IPS-18c (cell line): Measurements from ENCODE around the gene BMP10.
"Not testable (repeated sequence)": the region's sequence is repeated elsewhere in the genome, so short reads cannot be mapped to it uniquely, and the experiment has no call there.

ENCODE experiments used
- H3K4me3 ChIP-seq: 2 replicates; pipeline ENCODE4 v1.7.0; 2013; ENCODE audit warnings: low read depth, mild to moderate bottlenecking, low read length, moderate library complexity; ENCODE audit not compliant: insufficient read depth
- H3K9me3 ChIP-seq: one replicate; pipeline ENCODE4 v1.6.1; 2013; ENCODE audit warnings: mild to moderate bottlenecking, low read length, moderate library complexity; ENCODE audit not compliant: control insufficient read depth, insufficient read depth

Gene BMP10

DNA sequence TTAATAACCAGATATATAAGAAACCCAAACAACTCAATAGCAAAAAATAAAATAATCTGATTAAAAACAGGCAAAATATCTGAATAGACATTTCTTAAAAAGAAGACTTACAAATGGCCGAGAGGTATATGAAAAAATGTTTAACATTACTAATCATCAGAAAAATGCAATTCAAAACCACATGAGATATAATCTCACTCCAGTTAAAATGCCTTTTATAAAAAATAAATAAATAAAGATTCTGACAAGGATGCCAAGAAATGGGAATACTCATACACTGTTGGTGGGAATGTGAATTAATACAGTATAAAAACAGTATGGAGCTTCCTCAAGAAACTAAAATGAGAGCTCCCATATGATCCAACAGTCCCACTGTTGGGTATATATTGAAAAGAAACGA lies 33.9 kb upstream of the BMP10 start:
- no peak overlapping the region for H3K4me3 ChIP-seq
- H3K9me3 ChIP-seq: no peaks in the 10 kb centered on the region

GRCh38 chr2:68901561-68901960 lies 30.4 kb upstream of the BMP10 start:
- H3K9me3 ChIP-seq: no peaks in the 10 kb centered on the region

DNA sequence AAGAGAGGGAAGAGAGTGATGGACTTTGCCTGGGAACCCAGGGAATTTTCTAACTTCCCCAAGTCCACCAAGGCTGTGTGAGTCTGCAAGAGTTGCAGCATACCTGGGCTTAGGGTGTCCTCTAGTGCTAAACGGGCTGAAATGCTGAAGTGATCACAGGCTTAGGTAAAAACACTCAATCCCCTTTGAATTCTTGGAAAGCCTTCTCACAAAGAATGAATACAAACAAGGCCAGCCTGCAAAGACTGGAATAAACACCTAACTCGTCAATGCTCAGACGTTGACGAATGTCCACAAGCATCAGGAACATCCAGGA lies 30.0 kb upstream of the BMP10 start:
- no peaks in the 10 kb centered on the region for H3K9me3 ChIP-seq

More at GRCh38 chr2:68901561-68901960, 30.4 kb upstream of the BMP10 start:
- no peak overlapping the region for H3K4me3 ChIP-seq

DNA sequence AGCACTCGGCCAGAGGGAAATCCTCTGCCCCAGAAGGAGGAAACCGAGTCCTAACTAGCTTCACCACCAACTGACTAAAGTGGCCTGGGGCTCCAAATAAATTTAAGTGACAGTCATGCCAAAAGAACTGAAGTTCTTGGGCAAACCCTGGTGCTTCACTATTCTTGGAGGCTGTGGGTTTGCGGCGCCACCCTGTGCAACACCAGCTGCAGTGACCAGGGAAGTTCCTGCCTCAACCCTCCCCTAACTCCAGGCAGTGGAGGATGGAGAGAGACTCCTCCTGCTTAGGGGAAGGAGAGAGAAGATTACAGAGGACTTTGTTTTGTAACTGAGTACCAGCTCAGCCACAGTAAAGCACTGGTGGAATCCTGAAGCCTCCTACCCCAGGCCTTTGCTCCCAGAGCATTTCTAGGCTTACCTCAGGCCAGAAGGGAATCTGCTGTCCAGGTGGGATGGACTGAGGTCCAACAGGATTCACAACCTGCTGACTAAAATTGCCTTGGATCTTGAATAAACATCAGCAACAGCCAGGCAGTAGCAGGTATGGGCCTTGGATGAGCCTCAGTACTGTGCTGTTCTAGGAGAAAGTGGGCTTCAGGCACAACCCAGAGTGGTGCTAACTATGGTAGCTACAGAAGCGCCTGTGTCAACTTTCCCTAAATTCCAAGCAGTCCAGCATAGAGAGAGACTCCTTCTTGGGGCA lies 29.4 kb upstream of the BMP10 start:
- no peaks in the 10 kb centered on the region for H3K9me3 ChIP-seq
- no peak overlapping the region for H3K4me3 ChIP-seq

More for the DNA sequence above, 30.0 kb upstream of the BMP10 start:
- H3K4me3 ChIP-seq: no peak overlapping the region

DNA sequence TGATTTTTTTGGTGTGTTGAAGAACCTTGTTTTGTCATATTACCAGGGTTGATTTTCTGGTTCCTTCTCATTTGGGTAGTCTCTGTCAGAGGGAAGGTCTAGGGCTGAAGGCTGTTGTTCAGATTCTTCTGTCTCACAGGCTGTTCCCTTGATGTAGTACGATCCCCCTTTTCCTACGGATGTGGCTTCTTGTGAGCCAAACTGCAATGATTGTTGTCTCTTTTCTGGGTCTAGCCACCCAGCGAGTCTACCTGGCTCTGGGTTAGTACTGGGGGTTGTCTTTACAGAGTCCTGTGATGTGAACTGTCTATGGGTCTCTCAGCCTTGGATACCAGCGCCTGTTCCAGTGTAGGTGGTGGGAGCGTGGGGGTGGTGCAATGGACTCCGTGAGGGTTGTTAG lies 24.8 kb upstream of the BMP10 start:
- not testable (repeated sequence) for H3K4me3 ChIP-seq, H3K9me3 ChIP-seq

DNA sequence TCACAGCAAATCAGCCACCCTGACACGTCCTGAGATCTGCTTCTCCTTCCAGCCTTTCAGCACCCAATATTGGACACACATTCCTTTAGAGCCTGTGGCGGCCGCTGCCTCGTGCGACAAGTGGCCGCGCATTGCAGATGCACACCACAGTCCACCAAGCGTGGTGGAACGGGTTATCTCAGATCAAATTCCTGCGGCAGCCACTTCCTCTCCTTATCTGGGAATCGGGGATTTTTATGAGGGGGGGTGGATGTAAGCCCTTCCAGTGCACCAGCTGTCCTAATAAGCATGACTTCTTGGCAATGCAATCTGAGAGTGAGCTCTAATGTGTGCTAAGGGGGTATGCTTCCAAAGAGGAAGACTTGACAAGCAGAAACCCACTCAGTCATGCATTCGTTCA lies 18.3 kb upstream of the BMP10 start:
- H3K9me3 ChIP-seq: no peaks in the 10 kb centered on the region
- H3K4me3 ChIP-seq: no peak overlapping the region

- no peak overlapping the region for H3K4me3 ChIP-seq
Observed at GRCh38 chr2:68889021-68889420, 17.8 kb upstream of the BMP10 start.

DNA sequence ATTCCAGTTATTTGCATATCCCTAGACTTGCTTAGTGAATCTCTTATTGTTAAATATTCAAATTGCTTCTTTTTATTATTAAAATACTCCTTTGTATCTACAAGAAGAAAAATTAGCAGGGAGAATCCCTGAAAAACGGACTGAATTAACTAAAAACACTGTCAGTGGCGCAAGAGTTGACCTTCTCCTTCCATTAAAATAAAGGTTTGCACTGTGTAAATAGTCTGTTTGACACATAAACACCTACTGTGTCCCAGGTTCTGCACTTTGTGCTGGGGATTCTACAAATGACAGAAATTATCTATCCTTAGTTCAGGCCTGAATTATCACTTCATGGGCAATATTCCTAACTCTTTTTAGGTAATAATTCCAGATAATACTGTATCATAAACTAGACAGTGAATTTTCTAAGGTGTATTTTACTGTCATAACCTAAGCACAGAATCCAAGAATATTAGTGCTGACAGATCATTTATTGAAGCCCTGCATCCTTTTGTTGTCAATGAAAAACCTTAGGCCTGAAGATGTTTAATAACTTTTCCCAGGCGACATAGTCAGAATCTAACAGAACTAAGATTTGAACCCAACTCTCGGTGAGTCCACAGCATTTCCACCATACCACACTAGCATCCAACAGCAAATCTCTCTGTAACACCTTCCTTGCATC lies 17.0 kb upstream of the BMP10 start:
- H3K4me3 ChIP-seq: no peak overlapping the region

More at GRCh38 chr2:68889021-68889420, 17.8 kb upstream of the BMP10 start:
- H3K9me3 ChIP-seq: no peaks in the 10 kb centered on the region

GRCh38 chr2:68885811-68886075 lies 14.5 kb upstream of the BMP10 start:
- H3K9me3 ChIP-seq: no peaks in the 10 kb centered on the region

More for the DNA sequence above, 17.0 kb upstream of the BMP10 start:
- H3K9me3 ChIP-seq: no peaks in the 10 kb centered on the region

GRCh38 chr2:68885074-68885810 lies 14.0 kb upstream of the BMP10 start:
- H3K4me3 ChIP-seq: no peak overlapping the region

More at GRCh38 chr2:68885811-68886075, 14.5 kb upstream of the BMP10 start:
- H3K4me3 ChIP-seq: no peak overlapping the region

GRCh38 chr2:68880213-68880612 lies 9.0 kb upstream of the BMP10 start:
- Histone ChIP-seq H3K4me3 (no peak overlapping the region), H3K9me3 (no peaks in the 10 kb centered on the region)

More at GRCh38 chr2:68885074-68885810, 14.0 kb upstream of the BMP10 start:
- no peaks in the 10 kb centered on the region for H3K9me3 ChIP-seq

GRCh38 chr2:68879296-68879695 lies 8.1 kb upstream of the BMP10 start:
- H3K4me3 ChIP-seq: no peak overlapping the region
- no peaks in the 10 kb centered on the region for H3K9me3 ChIP-seq

DNA sequence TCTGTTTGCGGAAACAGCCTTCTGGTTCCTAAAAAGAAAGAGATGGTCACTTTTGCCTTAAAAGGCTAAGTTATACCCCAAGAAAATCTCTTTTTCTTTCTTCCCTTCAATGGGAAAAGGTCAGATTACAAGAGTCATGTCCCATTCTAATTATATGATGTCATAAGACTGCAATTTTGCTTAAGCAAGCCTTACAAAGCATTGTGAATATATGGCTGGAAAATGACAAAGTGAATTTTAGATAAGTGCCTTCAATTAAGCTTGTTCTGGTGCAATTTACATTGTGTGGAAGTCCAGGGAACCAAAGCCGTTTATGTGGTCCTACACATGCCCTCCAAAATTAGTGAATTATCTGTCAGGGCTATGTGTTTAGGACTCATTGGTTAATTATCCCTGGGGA lies 7.6 kb upstream of the BMP10 start:
- H3K9me3 ChIP-seq: no peaks in the 10 kb centered on the region
- H3K4me3 ChIP-seq: no peak overlapping the region

GRCh38 chr2:68878071-68878711 lies 7.0 kb upstream of the BMP10 start:
- Histone ChIP-seq H3K9me3 (no peaks in the 10 kb centered on the region), H3K4me3 (no peak overlapping the region)

- Histone ChIP-seq H3K9me3 (no peaks in the 10 kb centered on the region), H3K4me3 (no peak overlapping the region)
Observed at GRCh38 chr2:68877079-68877772, 6.0 kb upstream of the BMP10 start.

- H3K4me3 ChIP-seq: no peak overlapping the region
- H3K9me3 ChIP-seq: no peaks in the 10 kb centered on the region
Observed at GRCh38 chr2:68870215-68870614, 982 bp downstream of the BMP10 start.

GRCh38 chr2:68865108-68865507 lies 6.1 kb downstream of the BMP10 start:
- no peaks in the 10 kb centered on the region for H3K9me3 ChIP-seq
- H3K4me3 ChIP-seq: no peak overlapping the region
